Mucosa of gallbladder (tissue), 1 donor: ENCODE results near the gene ASB2. TPM values are rescaled to one million over a fixed set of nuclear protein-coding genes. Genes with fewer than 3 reads are reported as not detected.

Experiments
- DNase-seq: peaks from one replicate; pipeline ENCODE4 v3.0.0-alpha.2; 2020; ENCODE audit warnings: low spot score
- total RNA-seq: library from RNA; stranded (reverse); gene quantifications from one replicate; pipeline ENCODE4 v1.2.1, GENCODE V29; 2021
- donor health status: DM: no; HTN: no; CAD: no.

The ASB2 gene
- total RNA-seq, 1 donor from 2014 or later: 28.0 TPM

DNA sequence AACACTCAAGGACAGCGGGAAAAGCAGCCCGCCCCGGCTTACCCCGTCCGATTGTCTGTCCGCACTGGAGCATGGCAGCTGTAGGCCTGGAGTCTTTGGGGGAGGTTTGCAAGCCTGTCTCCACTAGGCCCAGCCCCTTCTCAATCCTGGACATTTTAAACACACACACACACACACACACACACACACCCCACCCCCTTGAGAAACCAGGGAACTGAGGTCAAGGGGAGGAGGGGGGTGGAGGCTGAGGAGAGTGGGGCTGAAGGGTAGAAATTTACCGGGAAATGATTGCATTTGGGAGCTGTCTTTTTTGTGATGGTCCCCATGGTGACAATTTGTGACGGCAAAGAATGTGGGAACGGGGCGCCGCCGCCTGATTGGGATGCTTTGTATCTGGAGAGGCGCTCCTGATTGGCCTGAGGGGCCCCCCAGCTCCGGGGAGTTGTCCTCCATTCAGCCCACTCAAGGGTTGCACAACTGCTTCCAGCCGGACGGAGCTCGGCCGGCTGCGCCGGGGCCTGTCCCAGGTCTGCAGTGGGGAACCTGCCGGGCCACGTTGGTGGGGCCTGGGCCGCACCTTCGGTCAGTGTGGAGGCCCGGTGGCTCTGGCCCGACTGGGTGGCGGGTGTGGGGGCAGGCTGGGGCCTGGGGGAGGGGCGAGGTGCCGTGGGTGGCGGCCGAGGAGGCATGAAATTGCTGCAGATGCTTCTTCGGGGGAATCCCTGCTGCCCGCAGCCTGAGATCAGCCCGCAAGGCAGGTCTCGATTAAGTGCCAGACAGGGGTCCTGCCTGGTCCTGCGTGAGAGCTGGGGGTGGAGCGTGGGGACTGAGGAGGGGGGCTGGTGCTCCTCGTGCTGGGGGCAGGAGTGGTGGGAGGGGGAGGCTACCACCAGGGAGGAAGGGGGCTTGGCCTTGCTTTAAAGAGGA lies 49.2 kb downstream of the ASB2 start, which contains the start of gene FAM181A:
Gene FAM181A, plus strand, starts transcription at position 472 of the 927 bp plus-strand sequence. CDS start 942 bp downstream, outside the sequence.
- DNase-seq: no peak

DNA sequence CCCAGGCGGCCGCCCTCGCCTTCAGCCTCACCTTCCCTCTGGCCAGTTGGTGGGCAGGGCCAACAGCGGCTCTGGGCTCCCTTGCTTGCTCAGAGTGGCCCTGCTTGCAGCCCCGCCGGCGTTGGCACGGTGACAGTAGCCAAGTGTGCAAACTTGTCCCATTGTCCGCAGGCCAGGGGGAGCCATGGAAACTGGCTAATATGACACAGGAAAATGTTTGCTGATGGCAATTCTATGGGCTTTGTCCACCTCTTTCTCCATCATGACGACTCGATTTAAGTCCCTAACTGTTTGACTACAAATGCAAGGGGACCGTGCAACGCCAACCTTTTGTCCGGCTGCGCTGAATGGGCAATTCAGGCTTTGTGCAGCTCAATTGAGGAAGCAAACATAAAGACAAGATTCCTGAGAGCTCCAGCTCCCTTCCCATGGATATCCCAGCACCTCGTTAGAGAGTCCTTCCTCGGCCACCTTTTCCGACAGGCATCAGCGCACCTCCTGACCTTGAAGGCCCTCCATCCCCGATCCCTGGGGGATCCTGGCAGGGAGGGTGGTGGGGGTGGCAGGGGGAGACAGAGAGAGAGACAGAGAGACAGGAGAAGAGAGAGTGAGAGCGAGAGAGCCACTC lies 50.0 kb downstream of the ASB2 start:
- no peak for DNase-seq

GRCh38 chr14:93925374-93925895 lies 50.9 kb downstream of the ASB2 start:
- no peak for DNase-seq

GRCh38 chr14:93924592-93925355 lies 51.6 kb downstream of the ASB2 start:
- no peak for DNase-seq

DNA sequence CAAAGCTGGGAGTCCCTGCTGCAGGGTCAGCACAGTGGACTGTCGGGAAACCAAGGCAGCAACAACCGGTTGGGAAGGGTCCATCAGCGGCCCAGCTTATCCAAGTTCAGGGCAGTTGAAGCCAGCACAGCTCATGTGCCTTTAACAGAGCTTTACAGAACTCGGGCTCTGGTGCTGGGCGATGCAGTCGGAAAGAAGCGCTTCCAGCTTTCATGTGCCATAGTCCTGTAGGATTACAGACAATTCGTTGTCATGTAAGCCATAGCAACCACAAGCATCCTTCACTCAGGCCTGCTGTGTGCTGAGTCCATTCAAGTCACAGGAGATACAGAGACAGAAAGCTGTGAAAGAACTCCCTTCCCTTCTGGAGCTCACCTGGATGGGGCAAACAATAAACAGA lies 52.7 kb downstream of the ASB2 start:
- DNase-seq: no peak

GRCh38 chr14:93921001-93921806 lies 55.2 kb downstream of the ASB2 start:
- no peak for DNase-seq

GRCh38 chr14:93917141-93917540 lies 59.2 kb downstream of the ASB2 start:
- DNase-seq: no peak

DNA sequence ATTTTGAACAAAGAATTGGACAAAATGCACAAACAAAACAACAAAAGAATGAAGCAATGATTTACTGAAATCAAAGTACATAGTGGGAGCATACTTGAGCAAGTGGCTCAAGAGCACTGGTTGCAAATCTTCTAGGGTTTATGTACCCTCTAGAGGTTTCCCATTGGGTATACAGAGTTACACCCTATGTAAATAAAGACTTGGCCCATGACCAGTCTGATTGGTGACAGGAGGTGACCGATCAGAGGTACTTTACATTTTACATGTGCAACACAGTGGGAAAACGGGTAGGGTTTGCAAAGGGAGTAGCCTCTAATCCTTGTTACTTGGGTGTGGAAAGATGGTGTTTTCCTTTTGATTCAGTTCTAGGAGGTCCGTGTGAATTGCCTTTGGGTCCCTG lies 59.9 kb downstream of the ASB2 start:
- DNase-seq: no peak

GRCh38 chr14:93915800-93916199 lies 60.6 kb downstream of the ASB2 start:
- no peak for DNase-seq

- no peak for DNase-seq
Observed at GRCh38 chr14:93915070-93915705, 61.2 kb downstream of the ASB2 start.

DNA sequence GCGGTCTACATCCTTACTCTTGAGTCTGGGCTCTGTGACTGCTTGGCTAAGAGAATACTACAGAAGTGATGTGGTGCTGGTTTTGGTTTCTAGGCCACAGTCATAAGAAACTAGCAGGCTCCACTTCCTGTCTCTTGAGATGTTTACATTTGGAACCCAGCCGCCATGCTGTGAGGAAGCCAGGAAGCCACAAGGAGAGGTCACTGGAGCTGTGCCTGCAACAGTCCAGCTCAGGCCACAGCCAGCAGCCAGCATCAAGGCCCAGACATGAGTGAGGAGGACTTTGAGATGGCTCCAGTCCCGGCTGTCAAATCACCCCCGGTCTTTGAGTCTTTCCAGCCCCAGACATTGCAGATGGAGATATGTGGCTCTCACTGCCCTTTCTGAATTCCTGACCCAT lies 62.1 kb downstream of the ASB2 start:
- peak; percentile 27 for DNase-seq

DNA sequence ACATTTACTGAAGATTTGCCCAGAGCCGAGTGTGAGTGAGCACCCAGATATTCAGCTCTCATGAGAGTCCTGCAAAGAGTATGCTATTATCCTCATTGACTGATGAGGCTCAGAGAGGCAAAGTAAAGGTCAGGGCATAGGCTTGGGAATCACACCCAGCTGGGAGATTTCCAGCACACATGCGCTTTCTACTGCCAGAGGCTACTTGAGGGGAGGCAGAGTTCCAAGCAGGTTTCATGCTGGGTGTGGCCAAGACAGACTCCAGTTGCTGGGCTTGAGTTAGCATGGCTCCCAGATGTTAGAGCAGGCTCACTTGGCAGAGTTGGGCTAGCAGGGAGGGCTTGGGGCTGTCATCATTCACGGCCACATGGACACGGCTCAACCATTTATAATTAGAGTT lies 63.6 kb downstream of the ASB2 start:
- DNase-seq: no peak

- DNase-seq: no peak
Observed at GRCh38 chr14:93911975-93912615, 64.3 kb downstream of the ASB2 start.

DNA sequence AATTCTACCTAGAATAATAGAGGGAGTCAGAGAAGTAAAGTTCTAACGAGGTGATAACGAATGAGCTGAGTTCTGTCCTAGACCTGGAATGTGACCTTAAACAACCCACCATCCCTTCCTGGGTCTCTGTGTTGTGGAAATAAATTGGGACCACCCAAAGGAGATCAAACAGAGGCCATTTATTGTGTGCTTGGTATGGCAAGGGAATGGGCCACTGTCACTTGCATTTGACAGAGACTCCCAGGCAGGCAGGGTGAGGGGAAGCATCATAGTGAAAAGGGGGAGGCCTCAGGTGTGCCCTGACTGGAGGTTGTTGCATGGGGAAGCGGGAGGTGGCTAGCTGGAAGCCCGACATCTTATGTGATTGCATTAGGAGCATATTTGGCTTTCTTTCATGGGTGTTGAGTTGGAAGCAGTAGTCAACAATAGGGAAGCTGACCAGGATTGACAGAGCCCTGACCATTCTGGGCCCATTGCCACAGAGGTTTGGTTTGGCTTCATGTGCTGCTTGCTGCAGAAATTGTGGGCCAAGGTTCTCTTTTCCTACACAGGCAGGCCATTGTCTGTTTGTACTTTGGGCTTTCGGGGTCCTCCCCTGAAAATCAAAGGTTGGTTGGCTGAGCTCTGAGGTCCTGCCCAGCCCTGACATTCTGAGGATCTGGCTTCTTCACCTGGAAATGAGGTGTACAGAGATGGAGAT lies 66.8 kb downstream of the ASB2 start:
- peak; percentile 15 for DNase-seq

- peak; percentile 51 for DNase-seq
Observed at GRCh38 chr14:93906341-93907329, 69.7 kb downstream of the ASB2 start.

DNA sequence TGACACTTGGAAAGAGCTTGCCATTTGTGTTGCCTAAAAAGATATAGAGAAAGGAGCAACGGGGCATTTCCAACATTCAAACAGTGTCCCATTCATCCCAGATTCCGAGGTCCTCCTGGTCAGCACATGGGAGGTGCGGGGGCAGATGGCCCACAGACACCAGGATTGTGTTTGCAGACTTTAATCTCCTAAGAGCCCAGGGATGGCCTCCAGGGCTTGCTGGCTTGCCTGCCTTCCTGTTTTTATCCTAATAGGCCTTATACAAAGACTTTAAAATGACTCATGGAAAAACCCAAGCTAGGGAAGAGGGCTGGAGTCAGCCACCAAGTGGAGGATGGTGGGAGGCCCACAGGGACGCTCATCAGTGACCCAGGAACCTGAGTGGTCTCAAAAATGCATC lies 70.7 kb downstream of the ASB2 start:
- DNase-seq: no peak

GRCh38 chr14:93903342-93904184 lies 72.8 kb downstream of the ASB2 start:
- no peak for DNase-seq
